HepG2 (cell line): ENCODE measurements around the gene ARMC5. TPM values are rescaled to one million over a fixed set of nuclear protein-coding genes. Genes with fewer than 3 reads are reported as not detected.
A peak's percentile ranks its signal among the peaks of the same experiment; 100 is the strongest.

Experiments
- ARNT2 ChIP-seq: sonication (generic); formaldehyde crosslinking; IDR thresholded peaks from 2 replicates; pipeline ENCODE4 v1.8.0; 2022; ENCODE audit warnings: mild to moderate bottlenecking, low read depth, missing genetic modification reagents, moderate library complexity
- CHCHD3 ChIP-seq: sonication (generic); formaldehyde crosslinking; IDR thresholded peaks from 2 replicates; pipeline ENCODE4 v1.8.0; 2022; ENCODE audit warnings: mild to moderate bottlenecking, missing genetic modification reagents, moderate library complexity
- DR1 ChIP-seq: sonication (generic); formaldehyde crosslinking; IDR thresholded peaks from 2 replicates; pipeline ENCODE4 v1.8.0; 2021; ENCODE audit warnings: mild to moderate bottlenecking, missing genetic modification reagents, inconsistent platforms
- HOMEZ ChIP-seq: IDR thresholded peaks from 2 replicates; pipeline ENCODE4 v1.6.1; 2016; ENCODE audit warnings: low read depth
- ISX ChIP-seq: sonication (generic); formaldehyde crosslinking; conservative IDR thresholded peaks from 2 replicates; pipeline ENCODE4 v1.5.0; 2020; ENCODE audit warnings: missing genetic modification reagents
- KDM6A ChIP-seq: IDR thresholded peaks from 2 replicates; pipeline ENCODE4 v1.6.1; 2016; ENCODE audit warnings: low read depth
- NR0B2 ChIP-seq: sonication (generic); formaldehyde crosslinking; IDR thresholded peaks from 2 replicates; pipeline ENCODE4 v1.4.0; 2020; ENCODE audit warnings: mild to moderate bottlenecking, missing genetic modification reagents
- SAFB2 ChIP-seq: sonication (generic); formaldehyde crosslinking; IDR thresholded peaks from 2 replicates; pipeline ENCODE4 v1.5.1; 2020; ENCODE audit warnings: missing genetic modification reagents, low read depth, mild to moderate bottlenecking, borderline replicate concordance
- STAT6 ChIP-seq: sonication (generic); formaldehyde crosslinking; IDR thresholded peaks from 2 replicates; pipeline ENCODE4 v1.4.0; 2020; ENCODE audit warnings: missing genetic modification reagents, mild to moderate bottlenecking, borderline replicate concordance
- TMF1 ChIP-seq: sonication (generic); formaldehyde crosslinking; IDR thresholded peaks from 2 replicates; pipeline ENCODE4 v1.8.1; 2022; ENCODE audit warnings: low read depth, missing genetic modification reagents
- TSC22D2 ChIP-seq: sonication (generic); formaldehyde crosslinking; IDR thresholded peaks from 2 replicates; pipeline ENCODE4 v1.5.1; 2020; ENCODE audit warnings: missing genetic modification reagents, mild to moderate bottlenecking, borderline replicate concordance
- ZBTB7B ChIP-seq: sonication (generic); formaldehyde crosslinking; IDR thresholded peaks from 2 replicates; pipeline ENCODE4 v1.4.0; 2020; ENCODE audit warnings: missing genetic modification reagents
- ZKSCAN8 ChIP-seq: IDR thresholded peaks from 2 replicates; pipeline ENCODE4 v1.6.1; 2016; ENCODE audit warnings: borderline replicate concordance, missing genetic modification reagents, missing compliant biosample characterization
- ZNF710 ChIP-seq: sonication (generic); formaldehyde crosslinking; IDR thresholded peaks from 2 replicates; pipeline ENCODE4 v1.5.0; 2020; ENCODE audit warnings: mild to moderate bottlenecking, missing genetic modification reagents, borderline replicate concordance
- ZNF737 ChIP-seq: sonication (generic); formaldehyde crosslinking; IDR thresholded peaks from 2 replicates; pipeline ENCODE4 v1.5.0; 2020; ENCODE audit warnings: missing genetic modification reagents, mild to moderate bottlenecking, borderline replicate concordance
- ZZZ3 ChIP-seq: sonication (generic); formaldehyde crosslinking; IDR thresholded peaks from 2 replicates; pipeline ENCODE4 v1.4.0; 2020; ENCODE audit warnings: missing genetic modification reagents, mild to moderate bottlenecking, borderline replicate concordance
- polyA plus RNA-seq, 8 experiments: library from polyadenylated mRNA; depleted of rRNA in 3 of 8; stranded (reverse) in 7 of 8; unstranded in 1 of 8; fragments of >200 nt; fragmentation: Illumina TruSeq in 4 of 8; extraction: Trizol in 4 of 8; gene quantifications; 2 replicates each; pipeline versions ENCODE4 v1.2.1 to v1.2.3, GENCODE V29; 2011 to 2016; ENCODE audit warnings: low read depth in 4 of 8, missing spikeins in 1 of 8, mixed read lengths in 1 of 8; ENCODE audit not compliant: insufficient read depth in 1 of 8
- total RNA-seq, 5 experiments: library from RNA; depleted of rRNA; stranded (reverse); fragments of >200 nt; fragmentation: Illumina TruSeq; extraction: Trizol; gene quantifications; 2 replicates each; pipeline ENCODE4 v1.2.3, GENCODE V29; 2016; ENCODE audit warnings: low read depth in 1 of 5
- TF ChIP-seq, protein P1 (sequence below): sonication (generic); formaldehyde crosslinking; IDR thresholded peaks from 2 replicates; pipeline ENCODE4 v1.4.0; 2020; ENCODE audit warnings: mild to moderate bottlenecking, missing genetic modification reagents
- TF ChIP-seq, protein P2 (sequence below): sonication (generic); formaldehyde crosslinking; IDR thresholded peaks from 2 replicates; pipeline ENCODE4 v1.4.0; 2020; ENCODE audit warnings: mild to moderate bottlenecking, missing genetic modification reagents

Gene ARMC5
- total and polyA plus RNA-seq, 2 of the 13 experiments (the other 11 are each of a cell fraction or from before 2014, with no cell fraction given) = 10.8 to 22.3 TPM

DNA sequence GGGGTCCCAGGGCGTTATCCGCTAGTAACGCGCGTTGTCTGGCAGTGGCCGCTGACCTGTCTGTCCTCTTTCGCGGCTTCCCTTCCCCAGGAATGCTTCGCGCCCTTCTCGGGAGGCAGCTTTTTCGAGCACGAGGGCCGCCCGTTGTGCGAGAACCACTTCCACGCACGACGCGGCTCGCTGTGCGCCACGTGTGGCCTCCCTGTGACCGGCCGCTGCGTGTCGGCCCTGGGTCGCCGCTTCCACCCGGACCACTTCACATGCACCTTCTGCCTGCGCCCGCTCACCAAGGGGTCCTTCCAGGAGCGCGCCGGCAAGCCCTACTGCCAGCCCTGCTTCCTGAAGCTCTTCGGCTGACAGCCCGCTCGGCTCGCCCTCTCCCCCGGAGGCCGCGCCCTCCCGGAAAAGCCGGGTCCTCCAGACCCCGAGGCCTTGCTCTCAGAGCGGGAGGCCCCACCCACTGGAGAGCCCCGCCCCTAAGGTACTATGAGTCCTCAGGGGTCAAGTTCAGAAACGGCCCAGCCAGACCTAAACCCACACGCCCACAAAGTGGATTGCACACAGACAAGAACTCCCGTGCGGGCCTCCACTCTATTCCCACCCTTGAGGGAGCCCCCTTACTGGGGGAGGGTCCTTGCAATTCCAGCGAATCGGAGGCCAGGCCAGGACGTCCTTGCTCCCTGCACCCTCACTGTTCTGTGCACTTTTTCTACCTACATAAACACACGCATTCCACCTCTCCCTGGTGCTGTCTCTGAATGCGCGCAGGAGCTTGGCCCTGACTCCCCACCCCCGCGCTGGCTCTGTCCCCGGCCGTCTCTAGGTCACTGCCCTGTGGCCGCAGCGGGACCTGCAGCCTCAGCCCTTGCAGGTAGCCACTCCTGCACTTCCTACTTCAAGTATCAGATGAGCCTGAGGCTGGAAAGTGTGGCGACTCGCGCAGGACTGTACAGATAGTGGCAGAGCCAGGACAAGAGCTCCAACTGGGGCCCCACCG is 18.2 kb downstream of the ARMC5 start (continued):
- TF ChIP-seq DR1 (CRISPR knock-in tag) (peak; percentile 14; the same call in 1 of the 2 replicates), ZKSCAN8 (no peak; the same call in 1 of the 2 replicates), SAFB2 (CRISPR knock-in tag) (0 out of 2 replicates have a peak, but pooled peaks have one; percentile 57), ARNT2 (peak; percentile 79; the same call in 1 of the 2 replicates), TMF1 (CRISPR knock-in tag) (peak; percentile 69; the same call in 1 of the 2 replicates), ZNF737 (CRISPR knock-in tag) (0 out of 2 replicates have a peak, but pooled peaks have one; percentile 46), NR0B2 (no peak; the same call in none of the 2 replicates), CHCHD3 (CRISPR knock-in tag) (no peak; the same call in 1 of the 2 replicates), ZZZ3 (CRISPR knock-in tag) (peak; percentile 55), HOMEZ (CRISPR knock-in tag) (peak; percentile 13; the same call in 1 of the 2 replicates), ZBTB7B (CRISPR knock-in tag) (peak; percentile 79), STAT6 (CRISPR knock-in tag) (peak; percentile 84; the same call in 1 of the 2 replicates), TSC22D2 (CRISPR knock-in tag) (peak; percentile 25; the same call in 1 of the 2 replicates), KDM6A (CRISPR knock-in tag) (peak; percentile 41; the same call in 1 of the 2 replicates), ISX (CRISPR knock-in tag) (no peak), ZNF710 (CRISPR knock-in tag) (no peak)
- TF ChIP-seq, protein P1, sequence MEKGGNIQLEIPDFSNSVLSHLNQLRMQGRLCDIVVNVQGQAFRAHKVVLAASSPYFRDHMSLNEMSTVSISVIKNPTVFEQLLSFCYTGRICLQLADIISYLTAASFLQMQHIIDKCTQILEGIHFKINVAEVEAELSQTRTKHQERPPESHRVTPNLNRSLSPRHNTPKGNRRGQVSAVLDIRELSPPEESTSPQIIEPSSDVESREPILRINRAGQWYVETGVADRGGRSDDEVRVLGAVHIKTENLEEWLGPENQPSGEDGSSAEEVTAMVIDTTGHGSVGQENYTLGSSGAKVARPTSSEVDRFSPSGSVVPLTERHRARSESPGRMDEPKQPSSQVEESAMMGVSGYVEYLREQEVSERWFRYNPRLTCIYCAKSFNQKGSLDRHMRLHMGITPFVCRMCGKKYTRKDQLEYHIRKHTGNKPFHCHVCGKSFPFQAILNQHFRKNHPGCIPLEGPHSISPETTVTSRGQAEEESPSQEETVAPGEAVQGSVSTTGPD = no peak
- TF ChIP-seq, protein P2, sequence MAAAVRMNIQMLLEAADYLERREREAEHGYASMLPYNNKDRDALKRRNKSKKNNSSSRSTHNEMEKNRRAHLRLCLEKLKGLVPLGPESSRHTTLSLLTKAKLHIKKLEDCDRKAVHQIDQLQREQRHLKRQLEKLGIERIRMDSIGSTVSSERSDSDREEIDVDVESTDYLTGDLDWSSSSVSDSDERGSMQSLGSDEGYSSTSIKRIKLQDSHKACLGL (CRISPR knock-in tag) = peak; percentile 88
